Activated B cell treated with CpG ODN at 0.5 μM for 24 hours (primary cell): ENCODE results near the gene ANKRD6. TPM values are rescaled to one million over a fixed set of nuclear protein-coding genes. Genes with fewer than 3 reads are reported as not detected.
"Not testable (repeated sequence)": the region's sequence is repeated elsewhere in the genome, so short reads cannot be mapped to it uniquely, and the experiment has no call there.

ENCODE experiments used
- ATAC-seq: fragments of 200-7000 bp; cut with Tn5 transposase; one replicate; pipeline ENCODE4 v1.10.0; 2021; ENCODE audit warnings: low read depth, mild to moderate bottlenecking, moderate library complexity
- CTCF ChIA-PET: fragments of 350-600 bp; sonication (Branson Sonifier 250); formaldehyde crosslinking; loops from one replicate; lab custom pipeline; 2021; ENCODE audit warnings: antibody characterized with exemption; lab: Charles Lee
- POLR2A ChIA-PET: fragments of 350-600 bp; sonication (Branson Sonifier 250); formaldehyde crosslinking; loops from one replicate; lab custom pipeline; 2021; ENCODE audit warnings: antibody characterized with exemption; lab: Charles Lee
- DNase-seq: peaks from one replicate; pipeline ENCODE4 v3.0.0; 2022
- H3K27ac Mint-ChIP-seq: one replicate; pipeline ENCODE4 v1.8.0; 2020; ENCODE audit warnings: mixed read lengths
- H3K27me3 Mint-ChIP-seq: one replicate; pipeline ENCODE4 v1.8.0; 2021; ENCODE audit warnings: mixed read lengths
- H3K36me3 Mint-ChIP-seq: one replicate; pipeline ENCODE4 v1.8.0; 2021; ENCODE audit warnings: low read depth, mixed read lengths
- H3K4me1 Mint-ChIP-seq: one replicate; pipeline ENCODE4 v1.8.0; 2021; ENCODE audit warnings: mixed read lengths
- H3K4me3 Mint-ChIP-seq: one replicate; pipeline ENCODE4 v1.8.0; 2020; ENCODE audit warnings: mild to moderate bottlenecking, mixed read lengths
- H3K9me3 Mint-ChIP-seq: one replicate; pipeline ENCODE4 v1.8.0; 2020; ENCODE audit warnings: mixed read lengths
- CTCF ChIP-seq: fragments of 200-600 bp; IDR thresholded peaks from one replicate; pipeline ENCODE4 v1.8.0; 2022; ENCODE audit warnings: antibody characterized with exemption, mild to moderate bottlenecking
- intact Hi-C: fragments of 100-400 bp; cut with micrococcal nuclease; formaldehyde crosslinking; loops from one replicate; pipeline ENCODE4 v1.15.1; 2024
- total RNA-seq: library from RNA; stranded (reverse); gene quantifications from 2 replicates; pipeline ENCODE4 v1.2.3, GENCODE V29; 2022

Gene ANKRD6
- total RNA-seq, 1 donor from 2014 or later, result 9.6 TPM

- no peak for TF ChIP-seq CTCF
- Mint-ChIP-seq H3K4me1 (no peaks in the 10 kb centered on the region), H3K27me3 (no peaks in the 10 kb centered on the region), H3K4me3 (no peak overlapping the region), H3K9me3 (no peaks in the 10 kb centered on the region), H3K27ac (no peak overlapping the region), H3K36me3 (no peaks in the 10 kb centered on the region)
- ATAC-seq (no peak), DNase-seq (no peak)
- intact Hi-C loops, result no loop called here
- POLR2A ChIA-PET, result no interaction called here
- CTCF ChIA-PET, result no interaction called here
Observed at GRCh38 chr6:89618026-89618425, 185.1 kb downstream of the ANKRD6 start.

- intact Hi-C loops, result no loop called here
- Mint-ChIP-seq H3K4me1 (peaks cover 2% of the 10 kb centered on the region), H3K4me3 (no peak overlapping the region), H3K36me3 (no peaks in the 10 kb centered on the region), H3K27me3 (no peaks in the 10 kb centered on the region), H3K27ac (no peak overlapping the region), H3K9me3 (no peaks in the 10 kb centered on the region)
- no peak for TF ChIP-seq CTCF
- ChIA-PET CTCF (no interaction called here), POLR2A (no interaction called here)
- DNase-seq (no peak), ATAC-seq (no peak)
Observed at GRCh38 chr6:89619567-89619966, 186.6 kb downstream of the ANKRD6 start.

GRCh38 chr6:89623749-89624148 lies 190.8 kb downstream of the ANKRD6 start:
- Mint-ChIP-seq H3K36me3 (no peaks in the 10 kb centered on the region), H3K27me3 (no peaks in the 10 kb centered on the region), H3K9me3 (no peaks in the 10 kb centered on the region), H3K4me1 (peaks cover 2% of the 10 kb centered on the region), H3K27ac (no peak overlapping the region), H3K4me3 (no peak overlapping the region)
- no peak for DNase-seq
- CTCF ChIA-PET, result no interaction called here
- TF ChIP-seq CTCF, result no peak
- ATAC-seq, result no peak
- POLR2A ChIA-PET, result interaction anchor here (0.6 to 0.8 kb wide), 2 partner anchors 266 to 273 kb away, joined by 5 to 10 read pairs; no protein-coding TSS in a partner anchor
- intact Hi-C loops, result no loop called here

- DNase-seq (no peak), ATAC-seq (no peak)
- peaks cover 21% of the 10 kb centered on the region for H3K36me3 Mint-ChIP-seq
- no peak overlapping the region for H3K27ac Mint-ChIP-seq
- H3K4me3 Mint-ChIP-seq, result no peak overlapping the region
- TF ChIP-seq CTCF, result no peak
- H3K4me1 Mint-ChIP-seq, result peaks cover 1% of the 10 kb centered on the region
- no peaks in the 10 kb centered on the region for H3K9me3 Mint-ChIP-seq
- no peaks in the 10 kb centered on the region for H3K27me3 Mint-ChIP-seq
- ChIA-PET POLR2A (no interaction called here), CTCF (interaction anchor here (1.0 kb wide), 1 partner anchor 259 kb away, joined by 3 read pairs; no protein-coding TSS in a partner anchor)
- intact Hi-C loops, result no loop called here
Observed at GRCh38 chr6:89630488-89630887, 197.5 kb downstream of the ANKRD6 start.

GRCh38 chr6:89636412-89636811 lies 203.5 kb downstream of the ANKRD6 start:
- Mint-ChIP-seq H3K36me3 (peaks cover 47% of the 10 kb centered on the region), H3K4me1 (peaks cover 28% of the 10 kb centered on the region)
- H3K27me3 Mint-ChIP-seq, H3K9me3 Mint-ChIP-seq, POLR2A ChIA-PET, ATAC-seq, H3K27ac Mint-ChIP-seq, H3K4me3 Mint-ChIP-seq, CTCF ChIA-PET, DNase-seq: not testable (repeated sequence)
- intact Hi-C loops, result loop anchor here (5.0 kb wide), 1 partner anchor 1934 kb away; the partner anchor contains the start of gene AKIRIN2
